ENCODE data around the gene TF.
"Not testable (repeated sequence)": the region's sequence is repeated elsewhere in the genome, so short reads cannot be mapped to it uniquely, and the experiment has no call there.

TF gene

GRCh38 chr3:133745981-133746711, at the start of gene TF:
Gene TF (plus strand): TSS chr3:133746393. CDS start chr3:133746441, 48 bp downstream.
- DNase-seq, result no peak

- no peak for DNase-seq
Observed at GRCh38 chr3:133697960-133698359, 48.2 kb upstream of the TF start.

GRCh38 chr3:133699467-133699866, 46.7 kb upstream of the TF start:
- no peak for DNase-seq

GRCh38 chr3:133699903-133700302, 46.3 kb upstream of the TF start:
- no peak for DNase-seq

GRCh38 chr3:133700351-133700750, 45.8 kb upstream of the TF start:
- DNase-seq, result no peak

- DNase-seq, result no peak
Observed at GRCh38 chr3:133701435-133702358, 44.5 kb upstream of the TF start.

GRCh38 chr3:133703915-133704314, 42.3 kb upstream of the TF start:
- DNase-seq, result no peak

GRCh38 chr3:133706033-133706432, 40.2 kb upstream of the TF start:
- no peak for DNase-seq

- no peak for DNase-seq
Observed at GRCh38 chr3:133709139-133709750, 36.9 kb upstream of the TF start.

- DNase-seq, result no peak
Observed at GRCh38 chr3:133711013-133711412, 35.2 kb upstream of the TF start.

- DNase-seq, result no peak
Observed at GRCh38 chr3:133712017-133712416, 34.2 kb upstream of the TF start.

- DNase-seq, result no peak
Observed at GRCh38 chr3:133713347-133713746, 32.8 kb upstream of the TF start.

- DNase-seq, result no peak
Observed at GRCh38 chr3:133717424-133717823, 28.8 kb upstream of the TF start.

- DNase-seq, result no peak
Observed at GRCh38 chr3:133722935-133723334, 23.3 kb upstream of the TF start.

- DNase-seq, result no peak
Observed at GRCh38 chr3:133730993-133731392, 15.2 kb upstream of the TF start.

- DNase-seq, result not testable (repeated sequence)
Observed at GRCh38 chr3:133732231-133732630, 14.0 kb upstream of the TF start.

GRCh38 chr3:133733226-133733625, 13.0 kb upstream of the TF start:
- DNase-seq, result no peak

GRCh38 chr3:133734305-133734704, 11.9 kb upstream of the TF start:
- no peak for DNase-seq

- peak; percentile 64 for DNase-seq
Observed at GRCh38 chr3:133742351-133743091, 3.7 kb upstream of the TF start.

- no peak for DNase-seq
Observed at GRCh38 chr3:133744241-133744640, 2.0 kb upstream of the TF start.

- DNase-seq, result no peak
Observed at GRCh38 chr3:133745108-133745507, 1.1 kb upstream of the TF start.

- DNase-seq, result no peak
Observed at GRCh38 chr3:133746712-133747066, 496 bp downstream of the TF start.

GRCh38 chr3:133747373-133747772, 1.2 kb downstream of the TF start:
- DNase-seq, result no peak
